ENCODE measurements around the gene HTR3B.
"Not testable (repeated sequence)": the region's sequence is repeated elsewhere in the genome, so short reads cannot be mapped to it uniquely, and the experiment has no call there.

HTR3B gene

GRCh38 chr11:113942256-113942655, 37.7 kb downstream of the HTR3B start:
- H3K4me3 ChIP-seq (ENCODE audit: low read length): no peak overlapping the region
- no peak for DNase-seq (ENCODE audit: low read depth)
- no peak for TF ChIP-seq CTCF (conservative IDR thresholded peaks at IDR 0.05; ENCODE audit: low read depth, low read length)

GRCh38 chr11:113946162-113946561, 41.6 kb downstream of the HTR3B start:
- H3K4me3 ChIP-seq (ENCODE audit: low read length); DNase-seq (ENCODE audit: low read depth): not testable (repeated sequence)

GRCh38 chr11:113947994-113948393, 43.4 kb downstream of the HTR3B start:
- TF ChIP-seq CTCF (conservative IDR thresholded peaks at IDR 0.05; ENCODE audit: low read depth, low read length): no peak
- no peak overlapping the region for H3K4me3 ChIP-seq (ENCODE audit: low read length)
- no peak for DNase-seq (ENCODE audit: low read depth)

GRCh38 chr11:113949891-113950290, 45.3 kb downstream of the HTR3B start:
- TF ChIP-seq CTCF (conservative IDR thresholded peaks at IDR 0.05; ENCODE audit: low read depth, low read length): no peak
- no peak overlapping the region for H3K4me3 ChIP-seq (ENCODE audit: low read length)
- DNase-seq (ENCODE audit: low read depth): no peak

GRCh38 chr11:113951537-113951936, 46.9 kb downstream of the HTR3B start:
- H3K4me3 ChIP-seq (ENCODE audit: low read length): no peak overlapping the region

GRCh38 chr11:113952070-113952469, 47.5 kb downstream of the HTR3B start:
- H3K4me3 ChIP-seq (ENCODE audit: low read length): no peak overlapping the region
- TF ChIP-seq CTCF (conservative IDR thresholded peaks at IDR 0.05; ENCODE audit: low read depth, low read length): no peak
- no peak for DNase-seq (ENCODE audit: low read depth)

More at GRCh38 chr11:113951537-113951936, 46.9 kb downstream of the HTR3B start:
- no peak for TF ChIP-seq CTCF (conservative IDR thresholded peaks at IDR 0.05; ENCODE audit: low read depth, low read length)
- no peak for DNase-seq (ENCODE audit: low read depth)

GRCh38 chr11:113952588-113952987, 48.0 kb downstream of the HTR3B start:
- no peak for TF ChIP-seq CTCF (conservative IDR thresholded peaks at IDR 0.05; ENCODE audit: low read depth, low read length)
- no peak for DNase-seq (ENCODE audit: low read depth)

GRCh38 chr11:113954235-113954634, 49.6 kb downstream of the HTR3B start:
- no peak for TF ChIP-seq CTCF (conservative IDR thresholded peaks at IDR 0.05; ENCODE audit: low read depth, low read length)

More at GRCh38 chr11:113952588-113952987, 48.0 kb downstream of the HTR3B start:
- no peak overlapping the region for H3K4me3 ChIP-seq (ENCODE audit: low read length)

More at GRCh38 chr11:113954235-113954634, 49.6 kb downstream of the HTR3B start:
- no peak overlapping the region for H3K4me3 ChIP-seq (ENCODE audit: low read length)
- DNase-seq (ENCODE audit: low read depth): no peak
